KMS-11 (cell line): ENCODE measurements around the gene KCNK17.

Experiments used
- H2AFZ ChIP-seq: fragments of 200-600 bp; sonication (generic); 2 replicates; pipeline ENCODE4 v1.6.1; 2016; ENCODE audit warnings: antibody characterized with exemption, mixed run types, low read depth
- H3K27ac ChIP-seq: fragments of 200-600 bp; sonication (generic); 2 replicates; pipeline ENCODE4 v1.6.1; 2016; ENCODE audit warnings: mild to moderate bottlenecking, mixed run types
- H3K27me3 ChIP-seq: fragments of 200-600 bp; sonication (generic); 2 replicates; pipeline ENCODE4 v1.6.1; 2017; ENCODE audit warnings: mild to moderate bottlenecking, low read depth, mixed run types, moderate library complexity; ENCODE audit not compliant: insufficient read depth
- H3K36me3 ChIP-seq: fragments of 200-600 bp; sonication (generic); 2 replicates; pipeline ENCODE4 v1.6.1; 2017; ENCODE audit warnings: mild to moderate bottlenecking, mixed run types; ENCODE audit not compliant: insufficient read depth
- H3K4me1 ChIP-seq: fragments of 200-600 bp; sonication (generic); 2 replicates; pipeline ENCODE4 v1.6.1; 2016; ENCODE audit warnings: mild to moderate bottlenecking, low read depth, mixed run types; ENCODE audit not compliant: poor library complexity, severe bottlenecking
- H3K4me2 ChIP-seq: fragments of 200-600 bp; sonication (generic); 2 replicates; pipeline ENCODE4 v1.7.0; 2016; ENCODE audit warnings: mild to moderate bottlenecking, mixed run types
- H3K4me3 ChIP-seq: fragments of 200-600 bp; sonication (generic); IDR thresholded peaks from 2 replicates; pipeline ENCODE4 v1.6.1; 2017; ENCODE audit warnings: low read depth, low read length, mixed read lengths; ENCODE audit not compliant: insufficient read depth
- H3K79me2 ChIP-seq: fragments of 200-600 bp; sonication (generic); 2 replicates; pipeline ENCODE4 v1.6.1; 2016; ENCODE audit warnings: low read depth, mixed run types; ENCODE audit not compliant: insufficient read depth
- H3K9ac ChIP-seq: fragments of 200-600 bp; sonication (generic); 2 replicates; pipeline ENCODE4 v1.6.1; 2016; ENCODE audit warnings: mild to moderate bottlenecking, mixed run types
- H4K20me1 ChIP-seq: fragments of 200-600 bp; sonication (generic); 2 replicates; pipeline ENCODE4 v1.6.1; 2016; ENCODE audit warnings: mild to moderate bottlenecking, mixed run types; ENCODE audit not compliant: insufficient read depth
- CTCF ChIP-seq: fragments of 200-600 bp; sonication (generic); conservative IDR thresholded peaks from 2 replicates; pipeline ENCODE4 v1.6.1; 2017; ENCODE audit warnings: low read depth, mild to moderate bottlenecking, antibody characterized with exemption, low read length, moderate library complexity, mixed read lengths

KCNK17 gene

GRCh38 chr6:39343396-39343870 is 29.2 kb upstream of the KCNK17 start:
- Histone ChIP-seq H3K27me3 (no peaks in the 10 kb centered on the region), H3K4me1 (no peaks in the 10 kb centered on the region), H3K79me2 (no peaks in the 10 kb centered on the region), H3K4me2 (no peak overlapping the region), H3K36me3 (no peaks in the 10 kb centered on the region), H3K4me3 (no peak overlapping the region), H4K20me1 (no peaks in the 10 kb centered on the region), H2AFZ (no peak overlapping the region), H3K9ac (no peak overlapping the region), H3K27ac (no peak overlapping the region)
- TF ChIP-seq CTCF = no peak

- H3K27ac ChIP-seq = no peak overlapping the region
- no peaks in the 10 kb centered on the region for H3K36me3 ChIP-seq
- no peak for TF ChIP-seq CTCF
- H3K27me3 ChIP-seq = no peaks in the 10 kb centered on the region
- H3K4me3 ChIP-seq = no peak overlapping the region
- no peak overlapping the region for H3K4me2 ChIP-seq
- no peaks in the 10 kb centered on the region for H4K20me1 ChIP-seq
- no peak overlapping the region for H2AFZ ChIP-seq
- no peaks in the 10 kb centered on the region for H3K4me1 ChIP-seq
- H3K79me2 ChIP-seq = no peaks in the 10 kb centered on the region
- no peak overlapping the region for H3K9ac ChIP-seq
Observed at GRCh38 chr6:39342692-39343395, 28.6 kb upstream of the KCNK17 start.

- no peaks in the 10 kb centered on the region for H3K4me1 ChIP-seq
- H3K27ac ChIP-seq = no peak overlapping the region
- H3K4me3 ChIP-seq = no peak overlapping the region
- H3K79me2 ChIP-seq = no peaks in the 10 kb centered on the region
- no peaks in the 10 kb centered on the region for H3K27me3 ChIP-seq
- H4K20me1 ChIP-seq = no peaks in the 10 kb centered on the region
- no peak for TF ChIP-seq CTCF
- H3K36me3 ChIP-seq = no peaks in the 10 kb centered on the region
- no peak overlapping the region for H2AFZ ChIP-seq
- no peak overlapping the region for H3K9ac ChIP-seq
- H3K4me2 ChIP-seq = no peak overlapping the region
Observed at GRCh38 chr6:39341937-39342336, 27.7 kb upstream of the KCNK17 start.

- Histone ChIP-seq H4K20me1 (no peaks in the 10 kb centered on the region), H3K79me2 (no peaks in the 10 kb centered on the region), H2AFZ (no peak overlapping the region), H3K27ac (no peak overlapping the region), H3K9ac (no peak overlapping the region), H3K36me3 (no peaks in the 10 kb centered on the region), H3K27me3 (no peaks in the 10 kb centered on the region), H3K4me3 (no peak overlapping the region), H3K4me2 (no peak overlapping the region), H3K4me1 (no peaks in the 10 kb centered on the region)
- TF ChIP-seq CTCF = no peak
Observed at GRCh38 chr6:39341352-39341751, 27.1 kb upstream of the KCNK17 start.
